Colon (tissue), 2 donors: ENCODE measurements around the gene SDK1.

ENCODE experiments used
- FAIRE-seq: peaks from 2 replicates; lab custom pipeline; 2012; peaks lifted over from hg19 to GRCh38; lab: Jason Lieb, UNC
- donor health status: control.
- donor health status: control.

Gene SDK1

DNA sequence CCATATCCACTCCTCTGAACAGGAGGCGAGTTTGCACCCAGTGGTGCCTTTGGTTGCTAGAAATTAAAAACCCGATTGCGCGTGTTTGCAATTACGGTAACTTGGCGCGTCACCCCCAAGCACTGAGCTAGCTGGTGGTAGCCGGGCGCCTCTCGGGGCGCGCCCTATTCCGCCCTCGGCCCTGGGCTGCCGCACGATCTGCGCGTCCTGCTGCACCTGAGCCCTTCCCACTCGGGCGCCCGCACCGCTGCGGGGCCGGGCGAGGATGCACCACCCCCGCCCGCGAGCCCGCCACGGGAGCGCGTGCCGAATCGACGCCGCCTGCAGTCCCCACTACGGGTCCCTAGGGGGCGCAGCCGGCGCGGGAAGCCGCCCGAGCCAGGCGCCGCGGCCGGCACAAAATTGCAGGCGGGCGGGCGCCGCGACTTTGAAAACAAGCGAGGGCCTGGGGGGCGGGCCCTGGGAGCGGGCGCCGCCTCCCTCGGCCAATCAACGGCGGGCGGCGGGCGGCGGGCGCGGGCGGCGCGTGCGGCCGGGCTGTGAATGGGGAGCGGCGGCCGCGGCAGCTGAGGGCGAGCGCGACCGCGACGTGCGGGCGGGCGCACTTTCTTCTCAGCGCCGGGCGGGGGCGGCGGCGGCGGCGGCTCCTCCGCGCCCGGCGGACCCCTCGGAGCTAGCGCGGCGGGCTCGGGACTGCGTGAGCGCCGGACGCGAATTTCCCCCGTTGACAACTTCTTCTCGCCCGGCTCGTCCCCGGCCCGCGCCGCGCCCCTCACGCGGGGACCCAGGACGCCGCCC lies at the start of gene SDK1:
Gene SDK1 (plus strand): TSS at position 602 of the 798 bp plus-strand sequence. CDS start 335 bp downstream, outside the sequence.
- FAIRE-seq: no peak

DNA sequence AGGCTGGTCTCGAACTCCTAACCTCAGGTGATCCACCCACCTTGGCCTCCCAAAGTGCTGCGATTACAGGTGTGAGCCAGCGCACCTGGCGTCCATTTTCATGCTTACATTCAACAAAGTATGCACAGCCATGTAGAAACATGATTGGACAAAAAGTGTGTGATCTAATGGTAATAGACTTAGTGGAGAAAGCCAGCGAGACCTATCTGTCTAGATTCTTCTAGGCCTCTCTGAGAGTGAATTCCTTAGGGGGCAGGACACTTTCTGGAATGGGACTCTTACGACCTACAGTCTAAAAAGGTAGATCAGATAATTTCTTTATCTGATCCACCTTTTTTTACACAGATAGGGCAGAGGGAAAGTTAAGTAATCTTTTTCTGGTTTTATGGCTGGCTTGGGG lies 46.3 kb upstream of the SDK1 start:
- FAIRE-seq: no peak

DNA sequence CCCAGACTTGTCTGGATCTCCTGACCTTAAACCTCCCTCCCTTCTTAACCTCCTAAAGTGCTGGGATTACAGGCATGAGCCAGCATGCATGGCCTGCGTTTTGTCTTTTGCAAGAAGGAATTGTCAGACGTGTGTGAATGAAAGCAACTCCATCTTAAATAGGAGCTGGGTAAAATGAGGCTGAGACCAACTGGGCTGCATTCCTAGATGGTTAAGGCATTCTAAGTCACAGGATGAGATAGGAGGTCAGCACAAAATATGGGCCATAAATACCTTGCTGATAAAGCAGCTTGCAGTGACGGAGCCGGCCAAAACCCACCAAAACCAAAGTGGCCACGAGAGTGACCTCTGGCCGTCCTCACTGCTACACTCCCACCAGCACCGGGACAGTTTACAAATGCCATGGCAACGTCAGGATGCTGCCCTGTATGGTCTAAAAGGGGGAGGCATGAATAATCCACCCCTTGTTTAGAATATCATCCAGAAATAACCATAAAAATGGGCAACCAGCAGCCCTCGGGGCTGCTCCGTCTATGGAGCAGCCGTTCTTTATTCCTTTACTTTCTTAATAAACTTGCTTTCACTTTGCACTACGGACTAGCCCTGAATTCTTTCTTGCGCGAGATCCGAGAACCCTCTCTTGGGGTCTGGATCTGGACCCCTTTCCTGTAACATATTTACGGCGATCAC lies 41.2 kb upstream of the SDK1 start:
- FAIRE-seq: no peak

DNA sequence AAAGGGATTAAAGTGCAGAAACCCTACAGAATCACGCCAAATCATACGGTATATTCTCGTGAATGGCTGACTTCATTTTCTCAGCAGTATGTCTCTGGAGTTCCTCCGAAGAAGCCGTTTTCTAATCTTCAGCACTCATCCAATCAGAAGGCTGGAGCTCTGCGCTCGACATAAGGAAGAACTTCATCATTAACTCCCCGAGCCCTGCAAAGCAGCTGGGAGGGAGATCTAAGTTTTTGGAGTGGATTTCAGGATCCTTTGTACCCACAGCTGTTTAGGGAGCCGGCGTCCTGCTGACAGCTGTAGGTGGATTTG lies 40.7 kb upstream of the SDK1 start:
- no peak for FAIRE-seq

GRCh38 chr7:3264693-3265339 lies 36.2 kb upstream of the SDK1 start:
- no peak for FAIRE-seq

GRCh38 chr7:3265388-3265787 lies 35.7 kb upstream of the SDK1 start:
- no peak for FAIRE-seq

DNA sequence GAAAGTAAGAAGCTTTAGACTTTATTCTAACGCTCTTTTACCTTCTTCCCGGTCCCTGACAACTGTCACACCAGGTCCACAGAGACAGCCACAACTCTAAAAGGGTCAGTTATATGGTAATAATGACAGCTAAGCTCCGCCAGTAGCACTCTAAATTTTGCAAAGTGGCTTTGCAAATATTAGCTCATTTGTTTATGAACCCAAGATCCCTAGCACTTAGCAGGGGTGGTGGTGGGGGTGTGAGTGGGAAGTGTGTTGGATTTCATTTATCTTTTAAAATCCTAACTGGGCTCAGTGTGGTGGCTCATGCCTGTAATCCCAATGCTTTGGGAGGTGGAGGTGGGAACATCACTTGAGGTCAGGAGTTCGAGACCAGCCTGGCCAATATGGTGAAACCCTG lies 34.8 kb upstream of the SDK1 start:
- FAIRE-seq: no peak

- FAIRE-seq: no peak
Observed at GRCh38 chr7:3267966-3268690, 32.9 kb upstream of the SDK1 start.

DNA sequence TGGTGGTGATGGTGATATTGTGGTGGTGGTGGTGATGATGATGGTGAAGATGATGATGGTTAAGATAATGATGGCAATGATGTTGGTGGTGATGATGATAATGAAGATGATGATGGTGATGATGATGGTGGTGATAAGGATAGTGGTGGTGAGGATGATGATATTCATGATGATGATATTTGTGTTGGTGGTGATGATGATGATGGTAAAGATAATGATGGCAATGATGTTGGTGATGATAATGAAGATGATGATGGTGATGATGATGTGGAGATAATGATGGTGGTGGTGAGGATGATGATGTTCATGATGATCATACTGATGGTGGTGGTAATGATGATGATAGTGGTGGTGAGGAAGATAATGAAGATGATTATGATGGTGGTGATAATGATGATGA lies 30.7 kb upstream of the SDK1 start:
- no peak for FAIRE-seq

DNA sequence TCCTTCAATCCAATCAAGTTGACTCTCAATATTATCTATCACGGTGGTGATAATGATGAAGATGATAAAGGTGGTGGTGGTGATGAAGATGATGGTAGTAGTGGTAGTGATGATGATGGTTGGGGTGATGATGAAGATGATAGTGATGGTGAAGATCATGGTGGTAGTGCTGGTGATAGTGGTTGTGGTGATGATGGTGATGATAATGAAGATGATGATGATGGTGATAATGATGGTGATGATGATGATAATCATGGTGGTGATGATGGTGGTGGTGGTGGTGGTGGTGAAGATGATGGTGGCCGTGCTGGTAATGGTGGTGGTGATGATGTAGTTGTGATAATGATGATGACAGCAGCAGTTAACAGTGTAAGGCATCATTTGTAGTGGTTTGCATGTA lies 29.8 kb upstream of the SDK1 start:
- no peak for FAIRE-seq

DNA sequence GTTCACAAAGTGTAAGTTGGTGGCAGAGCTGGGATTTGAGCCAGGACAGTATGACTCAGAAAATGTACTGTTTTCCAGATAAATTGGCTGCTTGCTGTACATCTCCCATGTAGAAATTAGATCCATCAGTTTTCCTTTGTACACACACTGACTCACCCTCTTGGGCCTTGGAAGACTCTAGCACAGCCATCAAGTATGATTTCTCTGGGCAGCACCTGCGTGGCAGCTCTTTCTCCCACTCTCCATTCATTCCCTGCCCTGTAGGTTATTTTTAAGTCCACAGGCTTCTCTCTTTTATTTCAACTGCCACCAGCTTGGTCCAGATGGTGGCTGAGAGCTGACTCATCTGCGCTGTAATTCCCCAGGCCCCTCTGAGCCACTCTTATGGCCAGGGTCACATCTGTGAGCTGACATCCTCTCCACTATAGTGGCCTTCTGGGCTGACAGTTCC lies 28.3 kb upstream of the SDK1 start:
- FAIRE-seq: no peak

- FAIRE-seq: no peak
Observed at GRCh38 chr7:3274131-3274530, 26.9 kb upstream of the SDK1 start.

DNA sequence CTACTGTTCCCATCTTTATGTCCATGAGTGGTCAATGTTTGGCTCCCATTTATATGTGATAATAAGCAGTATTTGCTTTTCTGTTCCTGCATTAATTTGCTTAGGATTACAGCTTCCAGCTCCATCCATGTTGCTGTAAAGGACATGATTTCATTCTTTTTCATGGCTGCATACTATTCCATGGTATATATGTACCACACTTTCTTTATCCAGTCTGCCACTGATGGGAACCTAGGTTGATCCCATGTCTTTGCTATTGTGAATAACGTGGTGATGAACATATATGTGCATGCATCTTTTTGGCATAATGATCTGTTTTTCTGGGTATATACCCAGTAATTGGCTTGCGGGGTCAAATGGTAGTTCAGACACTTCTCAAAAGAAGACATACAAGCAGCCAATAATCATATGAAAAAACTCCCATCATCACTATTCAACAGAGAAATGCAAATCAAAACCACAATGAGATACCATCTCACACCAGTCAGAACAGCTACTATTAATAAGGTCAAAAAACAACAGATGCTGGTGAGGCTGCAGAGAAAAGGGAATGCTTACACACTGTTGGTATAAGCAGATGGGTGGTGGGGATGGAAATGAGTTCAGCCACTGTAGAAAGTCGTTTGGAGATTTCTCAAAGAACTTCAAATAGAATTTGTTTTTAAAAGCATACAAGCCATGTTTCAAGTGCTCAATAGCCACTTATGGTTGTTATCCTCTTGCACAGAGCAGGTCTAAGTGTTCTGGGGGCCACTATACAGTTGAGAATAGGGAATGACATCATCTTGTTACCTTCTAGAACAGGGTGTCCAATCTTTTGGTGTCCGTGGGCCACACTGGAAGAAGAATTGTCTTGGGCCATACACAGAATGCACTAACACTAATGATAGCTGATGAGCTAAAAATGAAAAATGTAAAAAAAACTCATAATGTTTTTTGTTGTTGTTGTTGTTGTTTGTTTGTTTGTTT lies 23.2 kb upstream of the SDK1 start:
- FAIRE-seq: no peak

- FAIRE-seq: no peak
Observed at GRCh38 chr7:3279147-3279818, 21.8 kb upstream of the SDK1 start.

GRCh38 chr7:3280445-3280844 lies 20.6 kb upstream of the SDK1 start:
- FAIRE-seq: no peak

GRCh38 chr7:3280946-3281656 lies 20.0 kb upstream of the SDK1 start:
- FAIRE-seq: no peak

GRCh38 chr7:3282457-3282856 lies 18.6 kb upstream of the SDK1 start:
- FAIRE-seq: no peak

DNA sequence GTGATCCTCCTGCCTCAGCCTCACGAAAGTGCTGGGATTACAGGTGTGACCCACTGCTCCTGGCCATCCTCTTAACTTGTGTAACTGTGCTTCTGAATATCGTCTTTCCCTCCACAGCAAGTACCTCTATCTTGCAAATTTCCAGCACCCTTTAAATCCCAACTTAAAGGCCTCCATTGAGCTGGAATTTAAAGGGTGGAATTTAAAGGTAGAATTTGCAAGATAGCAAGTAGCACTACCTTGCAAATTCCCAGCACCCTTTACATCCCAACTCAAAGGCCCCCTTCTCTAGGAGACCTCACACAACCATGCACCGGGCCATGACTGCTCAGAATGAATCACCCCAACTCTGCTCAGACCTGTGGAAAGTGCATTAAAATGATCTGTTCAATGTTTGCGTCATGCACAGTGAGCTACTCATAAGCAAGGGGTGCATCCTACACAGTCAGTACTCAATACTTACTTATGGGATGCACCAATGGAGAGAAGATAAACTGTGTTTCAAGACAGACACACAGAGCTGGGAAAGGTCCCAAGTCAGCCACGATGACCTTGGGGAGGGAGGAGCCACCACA lies 17.8 kb upstream of the SDK1 start:
- no peak for FAIRE-seq

DNA sequence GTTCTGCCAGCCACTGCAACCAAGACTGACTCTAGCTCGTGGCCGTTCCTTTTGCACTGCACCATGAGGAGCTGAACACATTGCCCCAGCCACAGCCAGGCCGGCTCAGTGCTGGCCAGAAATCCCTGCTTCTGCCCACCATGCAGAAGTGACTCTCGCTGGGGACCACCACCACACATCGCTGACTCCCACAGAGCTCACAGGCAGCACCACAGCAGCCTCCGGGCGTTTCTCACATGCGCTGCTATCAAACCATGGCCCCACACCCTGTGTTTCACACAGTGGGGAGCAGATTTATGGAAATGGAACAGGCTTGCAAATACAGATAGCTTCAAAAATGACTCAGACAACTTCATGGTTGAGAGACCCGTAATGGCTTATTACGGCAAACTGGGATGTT lies 15.4 kb upstream of the SDK1 start:
- no peak for FAIRE-seq

DNA sequence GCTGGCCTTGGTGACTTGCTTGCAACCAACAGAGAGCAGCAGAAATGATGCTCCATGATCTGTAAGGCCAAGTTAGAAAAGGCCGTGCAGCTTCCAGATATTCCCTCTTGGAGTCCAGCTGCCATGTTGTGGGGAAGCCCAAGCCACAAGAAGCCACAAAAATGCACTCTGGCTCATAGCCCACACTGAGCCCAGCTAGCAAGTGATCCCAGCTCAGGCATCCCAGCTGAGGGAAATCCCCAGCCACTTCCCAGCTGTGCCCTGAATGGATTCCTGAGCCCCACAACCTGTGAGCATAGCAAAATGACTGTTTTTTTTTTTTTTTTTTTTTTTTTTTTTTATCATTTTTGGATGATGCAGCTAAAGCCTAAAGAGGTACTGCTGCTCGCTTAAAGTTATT lies 11.1 kb upstream of the SDK1 start:
- FAIRE-seq: no peak
